ENCODE data around the gene ESRRG. TPM values are rescaled to one million over a fixed set of nuclear protein-coding genes. Genes with fewer than 3 reads are reported as not detected.

ESRRG gene
- total RNA-seq (2014; rRNA removed), result 0.23 TPM in 1 of 2 replicates, not detected in the other
- polyA plus RNA-seq (2012), result 0.06 TPM

DNA sequence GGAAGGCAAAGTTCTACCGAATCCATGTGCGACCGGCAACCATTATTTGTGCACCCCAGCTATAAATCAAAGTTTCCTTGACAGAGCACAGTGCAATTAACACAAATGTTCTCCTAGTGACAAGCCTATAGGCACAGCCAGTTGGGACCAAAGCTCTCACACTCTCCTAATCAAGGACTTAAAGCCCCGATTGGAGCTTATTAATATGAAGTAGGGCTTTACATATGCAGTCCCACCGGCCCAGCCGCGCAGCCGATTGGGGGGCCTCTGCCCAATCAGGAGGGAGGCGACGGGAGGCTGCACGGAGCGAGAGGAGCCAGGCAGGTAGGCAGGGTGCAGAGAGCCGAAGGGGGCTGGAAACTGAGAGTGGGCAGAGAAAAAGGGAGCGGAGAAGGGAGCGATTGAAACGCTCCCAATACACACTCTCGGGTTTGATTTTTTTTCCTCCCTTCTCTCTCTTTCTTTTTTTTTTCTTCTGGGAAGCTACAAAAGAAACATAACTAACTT, at the start of gene ESRRG:
ESRRG (minus strand) TSS at position 156 of the 507 bp plus-strand sequence; CDS start at position 26, 130 bp downstream.
- no peak for DNase-seq (ENCODE audit: low read depth)

DNA sequence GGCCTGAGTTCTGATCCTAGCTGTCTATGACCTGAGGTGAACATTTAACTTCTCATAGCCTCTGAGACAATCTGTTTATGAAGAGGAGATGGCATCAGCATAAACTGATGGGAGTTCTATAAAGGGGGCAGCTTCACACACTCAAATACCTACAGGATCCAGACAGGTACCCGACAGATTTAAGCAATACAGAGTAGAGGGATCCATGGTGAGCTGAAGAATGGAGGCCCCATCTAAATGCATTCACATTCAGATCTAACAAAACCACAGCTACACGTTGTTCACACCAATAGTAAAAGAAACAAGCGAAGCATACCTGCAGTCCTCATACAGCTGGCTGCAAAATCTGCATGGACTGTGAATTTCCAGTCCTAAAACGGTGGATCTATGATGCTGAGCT, 48.7 kb upstream of the ESRRG start:
- no peak for DNase-seq (ENCODE audit: low read depth)

DNA sequence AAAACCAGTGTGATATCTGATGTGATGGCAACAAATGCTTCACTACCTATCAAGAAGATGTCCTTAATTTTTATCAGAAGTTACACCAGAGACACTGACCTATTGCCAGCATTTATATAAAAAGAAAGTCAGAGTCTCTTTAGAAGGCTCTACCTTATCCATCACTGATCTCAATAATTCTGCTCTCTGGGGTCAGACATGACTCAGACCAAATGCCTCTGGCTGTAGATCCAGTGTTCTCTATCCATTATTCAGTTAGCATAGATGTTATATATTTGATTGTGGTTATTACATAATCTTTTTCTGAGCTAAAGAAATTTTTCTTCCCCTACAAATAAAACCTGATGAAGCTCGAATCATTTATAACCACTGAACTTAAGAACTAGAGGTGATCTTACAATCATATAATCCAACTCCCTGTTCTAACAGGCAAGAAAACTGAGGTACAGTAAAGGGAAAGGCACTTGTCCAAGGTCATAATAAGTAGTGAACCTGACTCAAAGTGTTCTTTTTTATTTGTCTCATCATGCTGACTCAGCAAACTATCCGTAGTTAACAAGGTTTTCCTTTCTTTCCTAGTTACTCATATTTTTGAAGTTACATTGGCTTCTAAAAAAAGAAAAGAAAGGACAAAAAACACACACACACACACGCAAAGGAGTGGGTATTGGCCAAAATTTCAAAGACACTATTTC, 43.6 kb upstream of the ESRRG start:
- no peak for DNase-seq (ENCODE audit: low read depth)

DNA sequence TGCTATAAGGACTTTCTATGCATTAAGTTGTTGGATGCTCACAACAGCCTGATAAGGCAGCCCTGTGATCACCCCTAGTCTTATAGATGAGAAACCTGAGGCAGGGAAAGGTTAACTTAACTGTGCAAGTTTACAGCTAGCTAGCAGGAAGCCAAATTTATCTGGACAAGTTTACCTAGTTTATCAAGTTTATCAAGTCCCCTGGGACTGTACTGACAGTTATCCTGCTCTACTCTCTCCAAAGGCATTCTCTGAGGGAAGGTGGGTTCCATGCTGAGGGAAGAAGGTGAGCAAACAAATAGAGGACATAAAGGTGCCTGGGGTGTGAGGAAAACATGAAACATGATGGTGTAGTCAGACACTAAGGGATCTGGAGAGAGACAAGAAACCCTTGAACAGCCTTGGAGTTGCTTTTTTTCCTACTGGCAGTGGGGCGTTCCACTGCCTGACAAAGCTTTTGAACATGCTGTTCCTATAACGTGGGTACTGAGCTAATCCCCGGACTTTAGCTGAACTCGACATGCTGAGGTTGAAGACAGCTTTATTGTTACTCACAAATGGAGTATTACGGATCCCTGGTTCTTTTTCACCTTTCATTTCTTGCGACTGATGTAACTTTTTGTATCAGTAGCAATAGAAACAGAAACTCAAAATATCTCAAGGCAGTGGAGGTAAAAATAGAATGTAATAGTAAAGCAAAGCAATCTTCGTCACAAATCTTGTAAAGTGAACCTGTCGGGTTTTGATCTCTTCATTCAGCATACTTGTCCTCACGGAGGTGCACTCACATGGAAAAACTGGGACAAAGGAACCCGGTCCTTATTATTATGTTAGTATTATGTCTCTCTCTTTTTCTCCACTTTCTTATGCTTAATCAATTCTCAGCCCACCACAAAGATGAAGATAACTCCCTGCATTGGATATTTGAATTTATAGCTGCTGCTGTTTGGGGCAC, 42.4 kb upstream of the ESRRG start:
- peak; percentile 6 for DNase-seq (ENCODE audit: low read depth)

DNA sequence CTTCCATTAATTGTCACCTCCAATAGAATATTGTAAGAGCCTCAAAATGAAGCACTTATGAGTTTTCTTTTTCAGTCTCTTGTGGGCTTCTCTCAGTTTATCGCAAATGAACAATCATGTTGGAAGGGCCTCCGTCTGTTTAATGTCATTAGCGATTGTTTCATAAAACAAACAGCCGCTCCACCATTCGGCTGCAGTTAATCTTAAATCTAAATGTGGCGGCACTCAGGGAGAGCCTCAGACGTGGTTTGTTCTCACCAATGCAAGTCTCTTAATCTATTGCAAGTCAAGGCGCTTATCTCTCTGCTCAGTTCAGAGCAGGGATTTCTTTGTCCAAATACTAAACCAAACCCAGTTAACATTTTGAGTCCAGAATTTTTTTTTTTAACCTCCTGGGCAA, 34.9 kb upstream of the ESRRG start:
- no peak for DNase-seq (ENCODE audit: low read depth)

DNA sequence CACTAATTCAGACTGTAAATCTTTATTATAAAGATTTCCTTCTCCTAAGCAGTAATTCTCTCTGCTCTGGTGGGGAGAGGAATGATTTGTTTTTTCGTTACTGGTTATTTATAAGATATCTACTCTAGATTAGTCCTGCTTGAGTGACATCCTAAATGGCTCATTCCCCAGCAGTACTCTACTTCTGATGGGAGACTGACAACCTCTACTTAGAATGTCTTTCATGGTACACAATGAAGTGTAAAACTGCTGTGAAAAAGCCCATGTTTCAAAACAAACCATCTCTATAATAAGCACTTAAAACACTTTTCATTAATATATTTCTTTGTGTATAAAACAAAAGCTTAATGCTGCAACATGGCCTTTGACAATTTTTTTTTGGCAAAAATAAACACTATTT, 33.9 kb upstream of the ESRRG start:
- DNase-seq (ENCODE audit: low read depth), result no peak

- DNase-seq (ENCODE audit: low read depth), result no peak
These were observed 27.7 kb upstream of the ESRRG start for GRCh38 chr1:216750961-216751360.

DNA sequence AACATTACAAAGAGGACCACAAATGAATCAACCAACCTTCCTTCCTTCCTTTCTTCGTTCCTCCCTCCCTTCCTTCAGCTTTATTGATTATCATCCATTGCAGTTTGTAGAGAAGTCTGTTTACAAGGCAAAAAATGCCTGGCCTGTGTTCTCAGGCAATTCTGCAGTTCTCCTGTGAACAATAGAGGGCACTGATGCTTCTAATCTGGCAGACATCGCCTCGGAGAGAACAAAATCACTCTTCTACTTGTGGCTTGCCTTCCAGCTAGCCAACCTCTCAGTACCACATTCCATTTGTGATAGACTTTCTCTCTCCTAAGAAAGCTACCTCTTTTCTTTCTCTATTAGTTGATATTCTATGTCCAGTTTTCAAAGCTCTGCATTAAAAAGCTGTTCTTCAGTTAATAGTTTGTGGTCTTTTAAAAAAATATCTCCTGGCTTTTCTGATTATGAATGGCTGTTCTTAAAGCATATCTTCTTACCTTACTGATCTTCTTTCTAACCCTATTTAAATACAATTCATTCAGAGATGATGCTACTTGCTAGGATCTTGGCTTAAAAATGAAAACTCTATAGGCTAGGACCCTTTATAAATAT, 26.9 kb upstream of the ESRRG start:
- DNase-seq (ENCODE audit: low read depth), result peak; percentile 44

GRCh38 chr1:216749232-216749631, 26.0 kb upstream of the ESRRG start:
- DNase-seq (ENCODE audit: low read depth), result no peak

- no peak for DNase-seq (ENCODE audit: low read depth)
These were observed 19.4 kb upstream of the ESRRG start for GRCh38 chr1:216742625-216743024.

DNA sequence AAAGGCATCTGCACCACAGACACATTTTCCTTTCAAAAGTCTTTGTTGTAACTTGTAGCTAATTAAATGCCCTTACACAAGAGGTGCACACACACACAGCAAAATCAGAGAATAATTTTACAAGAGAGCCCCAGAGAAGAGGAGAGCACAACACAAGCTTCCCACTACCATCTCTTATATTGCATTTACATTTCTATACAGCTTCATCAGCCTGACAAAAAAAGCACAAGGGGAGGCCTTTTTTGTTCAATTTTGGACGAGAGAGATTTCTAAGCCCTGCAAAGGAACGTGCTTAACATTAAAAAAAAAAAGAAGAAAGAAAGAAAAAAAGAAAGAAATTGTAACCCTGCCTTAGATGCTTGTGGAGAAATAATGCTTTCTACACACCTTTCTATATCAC, 17.1 kb upstream of the ESRRG start:
- no peak for DNase-seq (ENCODE audit: low read depth)

DNA sequence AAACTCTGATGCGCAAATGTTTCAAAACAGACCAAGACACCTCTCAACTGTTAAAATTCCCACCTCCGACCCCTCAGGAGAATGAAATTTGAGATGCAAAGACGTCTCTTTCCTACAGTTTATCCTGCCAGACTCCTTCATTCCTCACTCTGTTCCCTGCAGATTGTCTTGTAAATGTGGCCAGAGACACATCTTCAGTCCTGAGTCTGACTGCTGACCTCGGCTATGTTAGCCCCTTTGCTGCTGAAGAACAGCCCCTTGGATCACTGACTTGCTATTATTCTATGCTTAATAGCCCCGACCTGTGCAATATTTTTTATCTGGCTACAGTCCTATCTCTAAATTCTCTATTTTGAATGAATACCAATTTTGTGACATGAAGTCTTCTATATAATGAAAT, 16.6 kb upstream of the ESRRG start:
- DNase-seq (ENCODE audit: low read depth), result no peak

- no peak for DNase-seq (ENCODE audit: low read depth)
These were observed 8.9 kb upstream of the ESRRG start for GRCh38 chr1:216732121-216732520.

DNA sequence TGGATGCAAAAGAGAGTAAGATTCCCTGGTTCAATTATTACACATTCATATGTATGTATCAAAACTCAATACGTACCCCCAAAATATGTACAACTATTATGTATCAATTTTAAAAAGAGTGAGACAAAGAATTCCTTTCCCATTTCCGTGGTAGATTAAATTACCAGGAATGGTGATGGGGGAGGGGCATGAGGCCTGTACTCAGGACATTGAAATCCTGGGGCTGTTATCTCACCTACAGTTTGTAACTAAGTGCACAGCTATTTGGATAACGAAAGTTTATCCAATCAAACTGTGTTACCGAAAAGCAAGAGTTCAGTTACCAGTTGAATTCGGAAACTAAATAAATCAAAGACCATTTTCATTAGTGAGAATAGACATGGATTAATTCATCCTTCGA, 8.3 kb upstream of the ESRRG start:
- no peak for DNase-seq (ENCODE audit: low read depth)

DNA sequence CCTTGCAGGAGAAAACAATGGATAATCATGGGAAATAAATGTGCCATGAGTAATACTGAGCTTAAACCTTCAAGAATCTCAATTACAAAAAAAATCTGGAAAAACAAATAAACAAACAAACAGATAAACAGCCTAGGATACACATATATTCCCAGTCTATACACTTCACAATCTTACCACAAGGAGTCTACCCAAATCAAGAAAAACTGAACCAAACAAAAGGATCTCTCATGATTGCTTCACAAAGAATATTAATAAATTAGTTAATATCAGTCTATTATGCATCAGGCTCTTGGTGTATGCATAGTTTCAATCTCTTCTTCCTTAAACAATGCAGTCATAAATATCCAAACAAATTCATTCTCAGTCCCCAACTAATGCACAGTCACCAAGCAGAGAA, 3.2 kb upstream of the ESRRG start:
- no peak for DNase-seq (ENCODE audit: low read depth)

DNA sequence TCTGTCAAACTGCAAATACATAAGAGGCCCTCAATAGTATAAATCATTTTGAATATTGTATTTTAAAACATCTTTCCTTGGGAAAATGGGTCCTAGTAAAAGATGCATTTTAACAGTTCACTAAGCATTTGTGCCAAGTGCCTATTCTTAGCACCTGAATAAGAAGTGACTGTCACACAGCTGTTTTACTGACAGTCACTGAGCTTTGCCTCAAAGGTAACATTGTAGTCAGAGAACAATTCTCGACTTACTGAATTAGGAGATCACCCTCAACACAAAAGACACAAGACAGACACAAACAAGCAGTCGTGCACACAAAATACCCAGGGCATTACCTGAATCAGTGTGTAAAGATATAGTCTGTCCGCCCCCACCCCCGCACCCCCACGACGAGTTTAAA, 408 bp downstream of the ESRRG start:
- DNase-seq (ENCODE audit: low read depth), result no peak

DNA sequence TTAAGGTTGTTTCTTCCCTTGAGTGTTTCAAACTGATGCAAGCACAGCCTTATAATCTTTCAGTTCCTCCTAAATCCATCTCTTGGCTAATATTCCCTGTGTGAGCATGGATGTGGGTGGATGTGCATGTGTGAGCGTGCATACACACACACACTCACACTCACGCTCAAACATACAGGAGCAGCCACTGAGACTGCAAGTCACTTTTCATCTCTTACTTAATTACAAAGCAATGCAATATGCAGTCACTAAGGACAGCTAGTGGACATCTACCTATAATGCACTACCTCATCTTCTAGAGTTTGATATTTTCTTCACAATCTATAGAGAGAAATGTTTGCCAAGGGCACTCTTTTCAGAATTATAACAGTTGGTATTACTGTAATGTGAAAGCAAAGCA, 1.4 kb downstream of the ESRRG start:
- DNase-seq (ENCODE audit: low read depth), result no peak

DNA sequence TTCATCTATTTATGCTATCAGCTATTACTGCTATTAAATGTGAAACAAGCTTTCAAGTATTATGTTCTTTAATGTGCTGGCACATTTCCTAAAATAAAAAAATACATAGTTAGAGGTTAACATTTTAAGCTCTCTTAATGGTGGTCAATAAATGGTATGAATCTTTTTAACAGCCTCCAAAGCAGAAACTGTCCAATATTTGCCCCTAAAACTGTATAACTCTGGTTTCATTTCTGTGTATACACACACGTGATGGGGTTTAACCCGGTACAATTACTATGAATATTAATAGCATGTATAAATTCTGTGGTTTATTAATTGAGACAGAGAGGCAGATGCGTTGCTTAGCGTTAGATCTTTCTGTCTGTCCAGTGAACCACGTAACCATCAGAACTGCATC, 2.2 kb downstream of the ESRRG start:
- no peak for DNase-seq (ENCODE audit: low read depth)

DNA sequence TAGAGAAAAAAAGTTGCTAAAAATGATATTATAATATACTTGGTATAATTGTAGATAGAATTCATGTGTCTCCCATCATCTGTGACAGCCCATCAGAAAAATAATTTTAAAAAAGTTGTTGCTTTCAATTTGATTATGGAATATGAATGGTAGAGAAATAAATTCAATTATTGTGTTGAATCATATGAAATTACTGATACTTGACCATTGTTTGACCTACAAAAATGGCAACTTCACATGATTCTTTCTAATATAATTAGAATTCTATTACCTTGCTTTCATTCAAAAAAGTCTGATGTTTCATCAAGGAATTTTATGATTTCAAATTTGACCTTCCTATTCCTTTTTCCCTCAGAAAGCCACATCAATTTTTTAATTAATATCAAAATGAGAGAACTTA, 11.5 kb downstream of the ESRRG start:
- no peak for DNase-seq (ENCODE audit: low read depth)

DNA sequence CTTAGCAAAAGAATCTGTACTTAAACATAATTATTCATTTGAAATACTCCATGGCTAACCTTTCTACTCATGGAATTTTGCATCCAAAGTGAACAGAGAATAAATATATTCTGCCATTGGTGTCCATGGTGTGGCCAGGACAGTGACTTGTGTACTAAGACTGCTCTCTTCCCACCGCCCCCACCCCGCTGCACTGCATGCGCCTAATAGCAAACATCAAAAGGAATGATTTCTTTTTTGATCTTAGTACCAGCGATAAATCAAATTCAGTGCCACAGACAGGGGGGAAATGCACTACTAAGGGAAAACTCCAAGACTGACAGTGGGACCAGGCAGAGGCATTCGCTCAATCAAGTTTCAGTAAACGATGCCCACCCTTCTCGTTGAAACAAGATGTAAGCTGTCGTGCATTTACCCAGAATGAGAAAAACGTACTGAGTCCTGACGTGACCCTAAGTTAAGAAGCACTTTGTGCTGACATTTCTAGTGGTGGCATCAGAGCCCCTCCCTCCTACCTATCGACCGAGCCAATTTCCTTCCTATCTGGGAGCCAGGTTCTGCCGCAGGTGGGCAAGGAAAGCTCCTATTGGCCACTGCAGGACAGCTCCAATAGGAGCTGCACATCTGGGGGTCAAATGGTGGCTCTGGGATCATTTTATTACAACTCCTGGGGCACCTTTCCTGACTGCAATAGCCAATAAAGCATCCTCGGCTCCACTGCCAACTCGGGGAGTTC, 12.5 kb downstream of the ESRRG start:
- no peak for DNase-seq (ENCODE audit: low read depth)

DNA sequence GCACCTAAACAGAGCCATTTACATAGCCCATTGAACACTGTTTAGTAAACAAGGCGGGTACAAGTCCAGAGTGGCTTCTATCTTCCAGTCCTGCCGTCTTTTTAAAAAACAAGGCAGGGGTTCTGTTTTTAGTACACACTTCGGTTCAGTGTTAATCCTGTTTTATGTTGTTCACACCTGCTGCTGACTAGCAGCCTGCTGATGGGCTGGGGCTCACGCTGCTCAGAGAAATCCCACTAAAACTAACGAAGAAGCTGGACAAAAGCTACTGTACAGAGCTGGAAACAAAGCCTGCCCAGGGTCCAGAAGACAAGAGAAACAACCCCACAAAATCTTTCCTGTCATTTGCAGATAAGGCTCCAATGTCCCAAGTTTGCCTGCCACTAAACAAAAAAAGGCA, 13.2 kb downstream of the ESRRG start:
- no peak for DNase-seq (ENCODE audit: low read depth)

DNA sequence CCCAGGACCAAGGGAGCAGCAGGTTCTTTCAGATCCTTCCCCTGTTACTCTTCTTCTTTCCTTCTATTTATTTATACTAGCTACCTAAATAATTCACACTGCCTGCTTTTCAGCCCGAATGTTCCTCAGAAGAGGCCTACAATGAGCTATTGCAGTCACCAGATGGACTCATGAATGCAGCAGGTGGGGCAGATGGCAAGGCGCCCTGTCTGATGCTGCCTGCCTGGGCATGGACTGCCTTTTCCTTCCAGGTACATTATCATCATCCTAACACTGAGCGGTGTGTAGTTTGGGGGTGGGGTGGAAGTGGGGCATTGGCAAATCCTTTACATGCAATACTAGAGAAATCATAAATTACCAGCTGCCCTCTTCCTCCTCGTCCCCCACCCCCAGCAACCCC, 17.6 kb downstream of the ESRRG start:
- no peak for DNase-seq (ENCODE audit: low read depth)
